ENCODE measurements around the gene KCNH2.
A peak's percentile ranks its signal among the peaks of the same experiment; 100 is the strongest.

KCNH2 gene

DNA sequence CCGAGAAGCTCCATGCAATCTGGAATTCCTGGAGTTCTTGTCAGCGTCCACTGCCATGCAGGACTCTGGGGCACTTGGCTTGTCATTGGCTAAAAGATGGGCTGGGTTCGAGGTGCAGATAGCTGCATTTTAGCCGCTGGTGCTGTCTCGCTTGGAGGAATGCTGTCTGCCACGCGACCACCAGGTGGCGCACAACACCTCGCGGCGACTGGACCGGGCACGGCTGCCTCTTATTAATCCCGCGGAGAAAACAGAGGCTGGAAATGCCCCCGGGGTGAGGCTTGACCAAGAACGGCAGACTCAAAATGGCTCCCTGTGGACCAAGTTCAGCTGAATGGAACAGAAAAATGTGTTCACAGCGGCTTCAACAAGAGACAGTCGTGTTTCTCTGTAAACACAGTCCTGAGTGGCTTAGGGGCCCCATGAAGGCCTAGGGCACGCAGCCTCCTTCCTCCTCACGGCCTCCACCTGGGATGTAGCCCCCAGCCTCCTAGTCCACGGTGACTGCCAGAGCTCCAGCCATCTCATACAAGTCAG is 79.6 kb downstream of the KCNH2 start:
- DNase-seq, result peak; percentile 63 to 81

DNA sequence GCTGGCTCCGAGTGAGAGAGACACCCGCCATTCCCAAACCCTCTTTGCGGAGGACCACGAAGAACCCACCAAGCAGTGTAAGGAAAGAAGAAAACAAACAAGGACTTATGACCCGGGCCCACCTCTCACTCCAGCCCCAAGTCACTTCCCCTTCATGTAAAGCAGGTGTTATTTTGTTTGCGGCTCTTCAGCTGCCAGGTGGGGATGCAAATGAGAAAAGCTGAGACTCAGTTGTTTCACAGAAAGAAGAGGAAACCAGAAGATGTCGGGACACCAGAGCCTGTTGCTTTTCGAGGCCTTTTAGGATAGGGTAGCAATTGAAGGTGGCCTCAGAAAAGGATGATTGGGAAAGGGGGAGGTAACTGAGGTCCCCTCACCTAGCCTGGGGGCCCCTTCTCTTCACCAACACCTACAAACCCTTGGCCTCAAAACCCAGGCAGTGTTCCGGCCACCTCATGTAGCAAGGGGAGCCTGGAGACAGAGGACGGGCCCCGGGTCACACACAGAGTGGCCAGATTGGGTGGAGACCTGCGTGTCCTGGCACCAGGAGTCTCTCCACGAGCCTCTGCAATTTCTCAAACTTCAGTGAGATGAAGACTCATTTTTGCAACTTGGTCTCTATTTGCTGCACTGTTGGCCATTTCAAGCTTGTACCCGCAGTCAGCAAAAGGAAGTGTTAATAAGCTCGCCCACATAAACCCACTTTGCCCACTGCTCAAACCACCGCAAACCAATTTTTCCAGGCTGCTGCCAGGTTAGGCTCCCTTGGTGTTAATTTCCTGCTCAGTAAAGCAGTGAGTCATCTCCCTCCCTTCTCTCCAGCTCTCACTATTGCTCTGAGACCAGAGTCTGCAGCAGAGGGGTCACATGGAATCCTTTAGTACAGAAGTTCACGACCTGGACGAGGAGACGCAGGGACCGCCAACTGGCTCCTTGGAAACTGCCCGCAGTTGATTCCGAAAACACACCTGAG is 80.3 kb downstream of the KCNH2 start:
- DNase-seq, result no peak

DNA sequence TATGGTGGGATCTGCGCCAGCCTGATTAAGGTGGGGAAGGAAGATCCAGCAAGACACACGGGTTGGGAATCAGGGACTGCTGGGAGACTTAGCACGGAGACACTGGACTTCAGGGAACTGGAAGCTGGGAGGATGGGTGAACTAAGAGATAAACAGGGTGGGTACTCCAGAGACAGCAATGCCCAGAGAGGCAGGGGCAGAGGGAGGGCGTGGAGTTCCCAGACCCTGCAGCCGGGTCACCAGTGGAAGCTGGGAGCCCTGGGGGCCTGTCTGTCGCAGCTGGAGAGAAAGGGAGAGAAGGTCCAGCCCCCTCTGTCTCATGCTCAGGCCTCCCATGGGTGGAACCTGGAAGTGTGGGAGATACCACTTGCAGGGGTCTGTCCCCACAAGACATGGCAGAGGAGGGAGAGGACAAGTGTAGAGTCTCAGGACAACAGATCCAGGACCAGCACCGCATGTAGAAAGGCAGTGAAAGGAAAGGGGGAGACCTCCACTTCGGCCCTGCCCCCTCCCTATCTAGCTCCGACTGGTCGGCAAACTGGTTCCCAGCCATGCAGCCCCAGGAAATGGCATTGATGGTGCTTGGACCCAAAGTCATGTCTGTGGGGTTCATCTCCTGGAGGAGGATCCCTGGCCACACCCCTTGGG is 81.4 kb downstream of the KCNH2 start:
- DNase-seq, result no peak

DNA sequence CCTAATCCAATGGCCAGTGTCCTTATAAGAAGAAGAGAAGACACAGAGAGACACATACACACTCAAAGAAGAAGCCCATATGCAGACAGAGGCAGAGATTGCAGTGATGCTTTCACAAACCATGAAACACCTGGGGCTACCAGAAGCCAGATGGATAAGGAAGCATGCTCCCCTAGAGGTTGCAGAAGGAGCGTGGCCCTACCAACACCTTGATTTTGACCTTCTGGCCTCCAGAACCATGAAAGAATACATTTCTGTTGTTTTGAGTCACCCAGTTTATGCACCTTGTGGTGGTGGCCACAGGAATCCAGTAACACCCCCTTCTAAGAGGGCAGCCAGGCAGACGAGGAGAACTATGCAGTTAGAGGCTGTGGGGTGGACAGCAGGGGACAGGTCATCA is 82.3 kb downstream of the KCNH2 start:
- no peak for DNase-seq

Data from stimulated activated CD4-positive, alpha-beta T cell treated with anti-CD3 and anti-CD28 coated beads, Interleukin-4, amount 100 ng/mL, for 4 hours (primary cell).